ENCODE measurements around the gene DPEP3.

DNA sequence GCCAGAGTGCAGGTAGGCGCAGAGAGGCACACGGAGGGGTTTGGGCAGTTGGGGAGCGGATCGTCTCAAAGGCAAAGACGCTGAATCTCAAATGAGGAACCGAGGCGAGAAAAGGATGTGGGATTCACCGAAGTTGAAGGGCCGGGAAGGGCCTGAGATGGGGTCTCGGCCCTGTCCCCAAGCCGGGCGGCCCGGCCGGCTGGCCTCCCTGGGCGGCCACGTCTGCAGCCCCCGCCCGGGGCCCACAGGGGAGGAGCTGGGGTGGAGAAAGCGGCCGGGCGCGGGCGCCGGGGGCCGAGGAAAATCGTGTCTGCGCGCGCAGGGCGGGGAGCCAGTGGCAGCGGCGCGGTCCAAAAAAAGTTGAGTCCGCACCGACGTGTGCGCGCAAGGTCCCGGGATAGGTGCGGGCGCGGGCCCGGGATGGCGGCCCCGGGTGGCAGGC lies 12.3 kb downstream of the DPEP3 start:
- TF ChIP-seq CTCF (IDR thresholded peaks at IDR 0.05; ENCODE audit: low read length) (no peak), EZH2 (optimal IDR thresholded peaks at IDR 0.05; ENCODE audit: low read depth, low read length) (no peak), EZH2phosphoT487 (IDR thresholded peaks at IDR 0.05; ENCODE audit: low read length) (no peak)
